LNCAP (cell line): ENCODE results near the gene HVCN1.

Experiments
- TF ChIP-seq, protein P1 (sequence below): fragments of 450-650 bp; IDR thresholded peaks from 2 replicates; pipeline ENCODE4 v1.5.1; 2017; ENCODE audit warnings: mild to moderate bottlenecking

HVCN1 gene

GRCh38 chr12:110658878-110659277 is 30.0 kb downstream of the HVCN1 start:
- TF ChIP-seq, protein P1, sequence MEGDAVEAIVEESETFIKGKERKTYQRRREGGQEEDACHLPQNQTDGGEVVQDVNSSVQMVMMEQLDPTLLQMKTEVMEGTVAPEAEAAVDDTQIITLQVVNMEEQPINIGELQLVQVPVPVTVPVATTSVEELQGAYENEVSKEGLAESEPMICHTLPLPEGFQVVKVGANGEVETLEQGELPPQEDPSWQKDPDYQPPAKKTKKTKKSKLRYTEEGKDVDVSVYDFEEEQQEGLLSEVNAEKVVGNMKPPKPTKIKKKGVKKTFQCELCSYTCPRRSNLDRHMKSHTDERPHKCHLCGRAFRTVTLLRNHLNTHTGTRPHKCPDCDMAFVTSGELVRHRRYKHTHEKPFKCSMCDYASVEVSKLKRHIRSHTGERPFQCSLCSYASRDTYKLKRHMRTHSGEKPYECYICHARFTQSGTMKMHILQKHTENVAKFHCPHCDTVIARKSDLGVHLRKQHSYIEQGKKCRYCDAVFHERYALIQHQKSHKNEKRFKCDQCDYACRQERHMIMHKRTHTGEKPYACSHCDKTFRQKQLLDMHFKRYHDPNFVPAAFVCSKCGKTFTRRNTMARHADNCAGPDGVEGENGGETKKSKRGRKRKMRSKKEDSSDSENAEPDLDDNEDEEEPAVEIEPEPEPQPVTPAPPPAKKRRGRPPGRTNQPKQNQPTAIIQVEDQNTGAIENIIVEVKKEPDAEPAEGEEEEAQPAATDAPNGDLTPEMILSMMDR: no peak

DNA sequence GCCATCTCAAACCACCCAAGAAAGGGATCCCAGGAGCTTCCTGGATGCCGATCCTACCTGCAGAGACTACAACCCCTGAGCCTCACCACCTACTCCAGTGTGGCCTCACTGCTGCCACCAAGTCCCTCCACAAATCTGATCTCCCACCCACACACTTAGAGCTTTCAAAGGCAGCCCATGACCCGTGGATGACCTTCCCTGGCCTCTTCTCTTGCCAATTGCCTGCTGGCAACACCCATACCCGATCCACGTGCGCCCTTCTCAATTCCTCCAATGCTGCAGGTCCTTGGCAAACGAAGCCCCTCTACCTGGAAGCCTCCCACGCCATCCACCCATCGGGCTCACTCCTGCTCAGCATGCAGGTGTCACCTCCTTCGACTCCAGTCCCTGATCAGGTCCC is 30.7 kb downstream of the HVCN1 start:
- TF ChIP-seq, protein P1: no peak

GRCh38 chr12:110657747-110658146 is 31.2 kb downstream of the HVCN1 start:
- TF ChIP-seq, protein P1: no peak

DNA sequence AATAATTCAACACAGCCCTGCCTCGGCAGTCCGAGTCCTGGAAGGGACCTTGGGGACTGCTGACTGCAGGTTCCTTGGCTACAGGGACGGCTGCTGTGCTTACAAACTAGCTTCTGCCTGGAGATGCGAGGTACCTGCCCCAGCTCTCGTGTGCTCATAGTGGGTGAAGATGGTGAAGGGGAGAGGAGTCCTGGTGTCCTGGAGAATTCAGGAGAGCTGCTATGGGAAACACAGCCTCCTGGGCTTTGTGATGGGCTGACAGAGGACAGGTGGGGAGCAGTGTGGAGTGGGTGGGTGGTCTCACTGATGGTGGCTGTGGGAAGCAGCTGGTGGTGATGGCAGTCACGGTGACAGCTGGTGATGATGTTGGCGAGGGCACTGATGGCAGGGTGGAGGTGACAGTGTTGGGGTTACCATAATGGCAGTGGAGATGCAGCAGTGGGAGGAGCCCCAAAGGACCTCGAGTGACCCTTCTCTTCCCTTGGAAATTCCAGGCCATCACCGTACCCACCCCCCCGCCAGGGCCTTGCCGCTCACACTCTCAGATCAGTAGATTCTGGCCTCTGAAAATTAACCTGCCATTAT is 32.8 kb downstream of the HVCN1 start:
- TF ChIP-seq, protein P1: no peak

DNA sequence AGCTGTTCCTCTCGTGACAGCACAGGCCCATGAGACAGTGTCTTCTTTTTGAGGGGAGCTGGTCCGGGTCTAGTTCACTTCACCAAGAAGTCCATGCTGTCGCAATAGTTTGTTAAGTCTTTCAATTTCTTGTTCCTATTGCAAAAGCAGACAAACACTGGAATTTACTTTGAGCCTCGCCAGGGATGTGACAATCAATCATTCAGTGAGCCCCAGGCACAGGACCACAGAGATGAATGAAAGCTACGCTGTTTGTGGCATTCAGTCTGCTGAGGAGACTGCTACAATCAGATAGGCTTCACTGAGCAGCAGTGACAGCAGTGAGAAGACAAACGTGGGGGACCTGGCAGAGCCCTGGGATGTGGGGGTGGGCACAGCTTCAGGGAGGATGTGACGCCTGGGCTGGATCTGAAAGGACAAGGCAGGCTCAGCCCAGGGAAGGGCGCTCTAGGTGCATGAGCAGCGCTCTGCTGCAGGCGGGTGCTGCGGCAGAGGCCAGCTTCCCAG is 39.5 kb downstream of the HVCN1 start:
- TF ChIP-seq, protein P1: no peak

DNA sequence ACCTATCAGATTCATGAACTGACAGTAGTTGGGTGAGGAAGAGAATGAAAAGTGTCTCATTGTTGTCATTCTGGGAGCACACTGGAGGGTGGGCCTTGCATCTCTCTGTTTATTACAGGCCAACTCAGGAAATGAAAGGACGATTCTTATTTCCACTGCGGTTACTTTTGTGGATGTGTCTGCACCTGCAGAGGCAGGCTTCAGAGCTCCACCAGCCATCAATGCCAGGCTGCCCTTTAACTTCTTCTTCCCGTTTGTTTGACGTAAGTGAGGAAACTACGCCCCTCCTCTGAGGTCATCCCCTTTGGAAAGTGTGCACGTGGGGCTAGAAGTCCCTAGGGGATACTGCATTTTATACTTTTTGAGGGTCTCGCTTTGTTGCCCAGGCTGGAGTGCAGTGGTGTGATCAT is 41.3 kb downstream of the HVCN1 start:
- TF ChIP-seq, protein P1: no peak

DNA sequence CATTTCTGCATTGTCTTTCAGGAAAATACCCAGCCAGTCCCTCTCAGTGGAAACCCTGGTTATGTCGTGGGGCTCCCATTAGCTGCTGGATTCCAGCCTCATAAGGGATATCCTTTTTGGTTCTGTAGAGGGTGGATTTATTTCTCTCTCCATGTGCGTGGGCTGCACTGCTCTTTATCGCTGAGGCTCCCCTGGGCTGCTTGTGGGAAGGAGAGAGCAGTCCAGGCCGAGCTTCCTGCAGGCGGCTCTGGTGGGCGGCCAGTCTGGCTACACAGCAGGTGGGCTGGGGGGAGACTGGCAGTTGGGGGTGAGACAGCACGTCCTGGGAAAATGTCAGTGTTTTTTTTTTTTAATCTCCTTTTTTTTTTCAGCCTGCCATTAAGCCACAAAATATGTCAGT is 47.4 kb downstream of the HVCN1 start:
- TF ChIP-seq, protein P1: no peak
